ENCODE results near the gene RBM25. TPM values are rescaled to one million over a fixed set of nuclear protein-coding genes. Genes with fewer than 3 reads are reported as not detected.
"Not testable (repeated sequence)": the region's sequence is repeated elsewhere in the genome, so short reads cannot be mapped to it uniquely, and the experiment has no call there.

RBM25 gene
- total and polyA plus RNA-seq, 12 donors: 14.7 to 95.4 (median 48.7) TPM

DNA sequence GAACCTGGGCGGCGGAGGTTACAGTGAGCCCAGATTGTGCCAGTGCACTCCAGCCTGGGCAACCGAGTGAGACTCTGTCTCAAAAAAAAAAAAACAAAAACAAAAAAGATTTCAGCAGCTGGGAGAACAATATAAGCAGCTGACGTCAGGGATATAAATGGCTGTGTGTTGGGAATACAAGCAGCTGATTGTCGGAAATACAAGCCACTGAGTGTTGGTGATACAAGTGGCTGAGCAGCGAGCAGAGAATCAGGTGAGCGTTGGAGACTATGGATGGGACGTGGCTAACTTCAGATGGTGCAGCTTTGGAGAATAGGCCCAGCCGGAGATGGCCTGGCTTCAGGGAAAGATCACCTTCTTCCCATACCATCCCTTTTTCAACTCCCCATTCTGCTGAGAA is 109.9 kb downstream of the RBM25 start:
- intact Hi-C loops (cut with DNase I): no loop called here
- WGBS, 4 donors: 86 to 93% (median 90%) methylated on average over 9 of the region's 9 CpGs

DNA sequence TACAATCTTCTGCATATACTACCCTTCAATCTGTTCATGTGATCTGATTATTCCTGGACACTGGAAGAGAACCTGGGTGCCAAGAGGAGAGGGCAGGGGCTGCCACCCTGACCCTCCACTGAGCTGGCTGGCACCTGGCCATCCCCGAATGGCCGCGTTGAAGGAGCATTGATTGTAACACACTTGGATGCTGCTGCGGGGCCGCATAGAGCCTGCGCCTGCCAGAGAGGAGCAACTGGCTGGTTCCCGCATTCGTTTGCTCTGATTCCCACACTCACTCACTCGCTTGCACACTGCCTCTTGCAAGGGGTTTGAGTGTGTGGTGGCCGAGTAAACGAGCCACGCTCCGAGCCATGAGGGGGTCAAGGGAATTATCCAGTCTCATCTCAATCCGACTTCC is 110.4 kb downstream of the RBM25 start:
- intact Hi-C loops (cut with DNase I): no loop called here
- 92 to 93% (median 93%) methylated on average over 14 of the region's 14 CpGs for WGBS, 4 donors
- Histone ChIP-seq H3K36me3 (replicated peaks in 1 of 2) (peaks cover 0 to 32% of the 10 kb centered on the region in 2 donors), H3K27ac (no peak overlapping the region), H3K27me3 (no peaks in the 10 kb centered on the region), H3K9me3 (replicated peaks in 1 of 3) (no peaks in the 10 kb centered on the region), H3K4me3 (no peak overlapping the region), H3K4me1 (replicated peaks in 1 of 2) (no peaks in the 10 kb centered on the region)
- DNase-seq: no peak
- TF ChIP-seq, protein P1, sequence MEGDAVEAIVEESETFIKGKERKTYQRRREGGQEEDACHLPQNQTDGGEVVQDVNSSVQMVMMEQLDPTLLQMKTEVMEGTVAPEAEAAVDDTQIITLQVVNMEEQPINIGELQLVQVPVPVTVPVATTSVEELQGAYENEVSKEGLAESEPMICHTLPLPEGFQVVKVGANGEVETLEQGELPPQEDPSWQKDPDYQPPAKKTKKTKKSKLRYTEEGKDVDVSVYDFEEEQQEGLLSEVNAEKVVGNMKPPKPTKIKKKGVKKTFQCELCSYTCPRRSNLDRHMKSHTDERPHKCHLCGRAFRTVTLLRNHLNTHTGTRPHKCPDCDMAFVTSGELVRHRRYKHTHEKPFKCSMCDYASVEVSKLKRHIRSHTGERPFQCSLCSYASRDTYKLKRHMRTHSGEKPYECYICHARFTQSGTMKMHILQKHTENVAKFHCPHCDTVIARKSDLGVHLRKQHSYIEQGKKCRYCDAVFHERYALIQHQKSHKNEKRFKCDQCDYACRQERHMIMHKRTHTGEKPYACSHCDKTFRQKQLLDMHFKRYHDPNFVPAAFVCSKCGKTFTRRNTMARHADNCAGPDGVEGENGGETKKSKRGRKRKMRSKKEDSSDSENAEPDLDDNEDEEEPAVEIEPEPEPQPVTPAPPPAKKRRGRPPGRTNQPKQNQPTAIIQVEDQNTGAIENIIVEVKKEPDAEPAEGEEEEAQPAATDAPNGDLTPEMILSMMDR (IDR thresholded peaks at IDR 0.05): no peak
- TF ChIP-seq POLR2A (IDR thresholded peaks at IDR 0.05): no peak

More for the DNA sequence above, 109.9 kb downstream of the RBM25 start:
- no peak overlapping the region for H3K4me3 ChIP-seq
- H3K4me1 ChIP-seq (replicated peaks in 1 of 2): no peaks in the 10 kb centered on the region
- DNase-seq: no peak
- H3K27ac ChIP-seq: no peak overlapping the region
- H3K36me3 ChIP-seq (replicated peaks in 1 of 2): peaks cover 0 to 31% of the 10 kb centered on the region in 2 donors
- H3K9me3 ChIP-seq (replicated peaks in 1 of 3): no peaks in the 10 kb centered on the region
- TF ChIP-seq, protein P1 (IDR thresholded peaks at IDR 0.05): no peak
- TF ChIP-seq POLR2A (IDR thresholded peaks at IDR 0.05): no peak
- no peaks in the 10 kb centered on the region for H3K27me3 ChIP-seq

DNA sequence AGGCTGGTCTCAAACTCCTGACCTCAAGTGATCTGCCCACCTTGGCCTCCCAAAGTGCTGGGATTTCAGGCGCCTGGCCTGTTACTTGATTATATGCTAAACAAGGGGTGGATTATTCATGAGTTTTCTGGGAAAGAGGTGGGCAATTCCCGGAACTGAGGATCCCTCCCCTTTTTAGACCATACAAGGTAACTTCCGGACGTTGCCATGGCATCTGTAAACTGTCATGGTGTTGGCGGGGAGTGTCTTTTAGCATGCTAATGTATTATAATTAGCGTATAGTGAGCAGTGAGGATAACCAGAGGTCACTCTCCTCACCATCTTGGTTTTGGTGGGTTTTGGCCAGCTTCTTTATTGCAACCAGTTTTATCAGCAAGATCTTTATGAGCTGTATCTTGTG is 111.5 kb downstream of the RBM25 start:
- H3K36me3 ChIP-seq (replicated peaks in 1 of 2): peaks cover 0 to 41% of the 10 kb centered on the region in 2 donors
- not testable (repeated sequence) for DNase-seq; H3K27me3 ChIP-seq; H3K4me3 ChIP-seq; H3K9me3 ChIP-seq (replicated peaks in 1 of 3); H3K4me1 ChIP-seq (replicated peaks in 1 of 2); H3K27ac ChIP-seq
- 85 to 94% (median 93%) methylated on average over 6 of the region's 6 CpGs for WGBS, 4 donors
- intact Hi-C loops (cut with DNase I): loop anchor here in 1 of 2 donors (10.0 kb wide), 1 partner anchor 305 kb away; no protein-coding TSS in a partner anchor

DNA sequence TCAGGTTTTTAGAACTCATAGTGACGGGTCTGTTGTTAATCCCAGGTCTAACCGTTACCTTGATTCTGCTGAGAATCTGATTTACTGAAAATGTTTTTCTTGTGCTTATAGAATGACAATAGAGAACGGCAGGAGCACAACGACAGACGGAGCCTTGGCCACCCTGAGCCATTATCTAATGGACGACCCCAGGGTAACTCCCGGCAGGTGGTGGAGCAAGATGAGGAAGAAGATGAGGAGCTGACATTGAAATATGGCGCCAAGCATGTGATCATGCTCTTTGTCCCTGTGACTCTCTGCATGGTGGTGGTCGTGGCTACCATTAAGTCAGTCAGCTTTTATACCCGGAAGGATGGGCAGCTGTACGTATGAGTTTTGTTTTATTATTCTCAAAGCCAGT is 112.4 kb downstream of the RBM25 start:
- intact Hi-C loops (cut with DNase I): loop anchor here in 1 of 2 donors (10.0 kb wide), 1 partner anchor 304 kb away; no protein-coding TSS in a partner anchor

More for the DNA sequence above, 112.4 kb downstream of the RBM25 start:
- H3K9me3 ChIP-seq (replicated peaks in 1 of 3): no peaks in the 10 kb centered on the region
- no peak for TF ChIP-seq POLR2A (IDR thresholded peaks at IDR 0.05)
- TF ChIP-seq, protein P1 (IDR thresholded peaks at IDR 0.05): no peak
- H3K4me1 ChIP-seq (replicated peaks in 1 of 2): no peaks in the 10 kb centered on the region
- WGBS, 4 donors: 87 to 92% (median 90%) methylated on average over 11 of the region's 11 CpGs
- DNase-seq: no peak
- peaks cover 0 to 50% of the 10 kb centered on the region in 2 donors for H3K36me3 ChIP-seq (replicated peaks in 1 of 2)
- H3K27ac ChIP-seq: no peak overlapping the region
- H3K27me3 ChIP-seq: no peaks in the 10 kb centered on the region
- no peak overlapping the region for H3K4me3 ChIP-seq

Measured in adrenal gland (tissue), 12 donors.